DMS 273 (cell line): ENCODE data around the gene PNPT1.

Source experiments
- DNase-seq: peaks from one replicate; lab custom pipeline; 2025; ENCODE audit not compliant: unreplicated experiment; lab: John Stamatoyannopoulos, UW

The PNPT1 gene

GRCh38 chr2:55672630-55673029, 21.0 kb downstream of the PNPT1 start:
- DNase-seq: no peak

DNA sequence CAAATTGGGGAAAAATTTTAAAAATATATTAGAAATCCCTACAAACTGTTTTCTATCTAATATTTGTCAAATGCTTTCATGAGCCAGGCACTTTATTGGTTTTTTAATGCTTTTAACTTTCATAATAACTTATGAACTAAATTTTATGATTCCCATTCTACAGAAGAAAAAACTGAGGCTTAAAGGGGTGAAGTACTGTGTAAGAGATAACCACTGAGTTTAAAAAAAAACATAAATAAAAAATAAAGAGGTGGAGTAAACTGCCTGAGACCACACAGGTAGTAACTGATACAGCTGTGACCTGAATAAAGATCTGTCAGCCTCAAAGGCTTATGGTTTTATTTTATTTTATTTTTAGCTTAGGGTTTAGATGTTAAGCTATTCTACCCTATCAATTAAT, 24.7 kb downstream of the PNPT1 start:
- no peak for DNase-seq

DNA sequence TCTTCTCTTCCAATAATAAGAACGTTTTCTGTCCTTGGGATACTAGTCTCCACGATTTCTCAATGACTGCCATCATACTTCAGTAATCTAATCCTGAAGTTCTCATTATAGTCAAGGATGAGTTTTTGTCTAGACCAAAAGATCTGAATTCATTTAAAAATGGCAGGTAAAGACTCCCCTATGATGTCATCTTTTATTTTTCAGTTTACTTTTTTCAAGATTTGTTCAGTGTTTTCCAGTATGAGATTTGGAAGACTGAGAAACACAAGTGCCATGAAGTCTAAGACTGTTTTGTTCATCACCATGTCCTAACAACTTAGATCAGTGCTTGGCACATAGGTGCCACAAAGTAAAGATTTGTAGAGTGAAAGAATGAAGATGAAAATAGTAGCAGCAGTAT, 40.4 kb downstream of the PNPT1 start:
- DNase-seq: no peak

GRCh38 chr2:55649211-55649610, 44.4 kb downstream of the PNPT1 start:
- DNase-seq: no peak

DNA sequence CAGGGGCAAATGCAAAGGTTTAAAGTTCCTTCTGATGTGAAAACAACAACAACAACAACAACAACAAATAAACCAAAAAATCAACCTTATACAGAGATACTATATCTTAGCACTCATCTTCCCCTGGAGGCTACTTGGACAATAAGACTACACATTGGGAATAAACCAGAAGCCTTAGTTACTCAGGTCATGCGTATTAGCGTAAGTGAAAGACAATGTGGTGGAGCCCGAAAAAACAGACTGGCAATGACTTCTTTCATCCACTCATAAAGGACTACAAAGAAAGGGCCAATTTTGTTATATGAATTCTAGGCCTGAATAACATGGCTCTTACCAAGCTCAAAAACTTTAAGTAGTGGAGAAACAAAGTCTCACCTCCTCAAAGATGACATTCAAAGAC, 56.8 kb downstream of the PNPT1 start:
- DNase-seq: no peak

GRCh38 chr2:55628931-55629330, 64.7 kb downstream of the PNPT1 start:
- DNase-seq: no peak

DNA sequence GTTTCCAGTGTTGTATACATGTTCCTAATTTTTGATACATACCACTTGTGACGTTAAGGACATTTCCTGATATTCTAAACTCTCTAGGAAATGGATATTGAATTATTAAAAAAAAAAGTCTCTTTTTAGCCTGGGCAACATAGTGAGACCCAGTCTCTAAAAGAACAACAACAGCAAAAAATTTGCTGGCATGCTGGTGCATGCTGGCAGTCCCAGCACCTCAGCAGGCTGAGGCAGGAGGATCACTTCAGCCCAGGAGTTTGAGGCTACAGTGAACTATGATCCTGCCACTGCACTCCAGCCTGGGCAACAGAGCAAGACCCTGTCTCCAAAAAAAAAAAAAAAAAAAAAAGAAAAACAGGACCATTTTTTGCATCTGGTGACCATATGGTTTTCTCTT, 65.7 kb downstream of the PNPT1 start:
- DNase-seq: no peak

- DNase-seq: no peak
These were observed 71.8 kb downstream of the PNPT1 start for GRCh38 chr2:55621802-55622201.

- DNase-seq: peak; percentile 56
These were observed 73.4 kb downstream of the PNPT1 start for GRCh38 chr2:55620123-55620779.

DNA sequence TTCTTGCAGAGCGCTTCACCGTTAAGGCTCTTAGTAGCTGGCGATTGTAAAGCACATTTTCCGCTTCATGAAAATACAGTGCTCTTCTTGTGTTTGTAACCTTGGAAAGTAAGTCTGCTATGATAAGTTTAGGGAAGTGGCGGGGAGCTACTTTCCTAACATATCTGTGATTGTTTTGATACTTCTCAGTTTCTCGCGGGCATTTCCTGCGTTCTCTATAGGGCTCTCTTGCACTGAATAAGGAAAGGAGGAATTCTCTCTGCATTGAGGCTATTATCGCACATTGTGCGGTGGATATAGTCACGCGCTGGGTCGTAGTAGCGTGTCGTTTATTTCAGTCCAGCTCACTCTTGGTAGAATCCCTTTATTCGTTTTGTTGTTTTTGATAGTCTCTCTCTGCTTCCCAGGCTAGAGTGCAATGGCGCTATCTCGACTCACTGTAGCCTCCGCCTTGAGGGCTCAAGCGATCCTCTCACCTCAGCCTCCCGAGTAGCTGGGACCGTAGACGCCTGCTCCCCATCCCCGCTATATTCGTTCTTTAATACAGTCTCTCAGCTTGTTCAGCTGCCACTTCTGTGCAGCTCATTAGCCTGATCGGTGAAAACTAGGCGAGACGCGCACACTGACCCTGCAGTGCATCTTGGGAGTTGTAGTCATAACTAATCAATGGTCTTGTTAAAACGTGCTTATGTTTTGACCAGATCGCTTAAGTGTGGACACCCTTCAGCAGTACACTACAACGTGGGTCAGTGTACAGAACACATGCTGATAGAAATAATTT, 75.2 kb downstream of the PNPT1 start:
- DNase-seq: peak; percentile 85

DNA sequence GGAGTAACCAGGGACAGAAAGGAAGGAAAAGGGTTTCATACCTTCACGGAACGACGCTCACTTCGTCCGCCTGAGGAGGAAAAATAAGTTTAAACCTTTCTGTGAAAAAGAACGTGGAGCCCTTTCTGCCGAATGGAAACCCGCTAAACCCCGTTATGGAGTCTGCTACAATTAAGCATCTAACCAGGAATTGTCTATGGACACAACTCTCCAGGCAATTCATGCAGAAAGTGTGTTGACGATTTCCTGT, 75.7 kb downstream of the PNPT1 start:
- DNase-seq: no peak

DNA sequence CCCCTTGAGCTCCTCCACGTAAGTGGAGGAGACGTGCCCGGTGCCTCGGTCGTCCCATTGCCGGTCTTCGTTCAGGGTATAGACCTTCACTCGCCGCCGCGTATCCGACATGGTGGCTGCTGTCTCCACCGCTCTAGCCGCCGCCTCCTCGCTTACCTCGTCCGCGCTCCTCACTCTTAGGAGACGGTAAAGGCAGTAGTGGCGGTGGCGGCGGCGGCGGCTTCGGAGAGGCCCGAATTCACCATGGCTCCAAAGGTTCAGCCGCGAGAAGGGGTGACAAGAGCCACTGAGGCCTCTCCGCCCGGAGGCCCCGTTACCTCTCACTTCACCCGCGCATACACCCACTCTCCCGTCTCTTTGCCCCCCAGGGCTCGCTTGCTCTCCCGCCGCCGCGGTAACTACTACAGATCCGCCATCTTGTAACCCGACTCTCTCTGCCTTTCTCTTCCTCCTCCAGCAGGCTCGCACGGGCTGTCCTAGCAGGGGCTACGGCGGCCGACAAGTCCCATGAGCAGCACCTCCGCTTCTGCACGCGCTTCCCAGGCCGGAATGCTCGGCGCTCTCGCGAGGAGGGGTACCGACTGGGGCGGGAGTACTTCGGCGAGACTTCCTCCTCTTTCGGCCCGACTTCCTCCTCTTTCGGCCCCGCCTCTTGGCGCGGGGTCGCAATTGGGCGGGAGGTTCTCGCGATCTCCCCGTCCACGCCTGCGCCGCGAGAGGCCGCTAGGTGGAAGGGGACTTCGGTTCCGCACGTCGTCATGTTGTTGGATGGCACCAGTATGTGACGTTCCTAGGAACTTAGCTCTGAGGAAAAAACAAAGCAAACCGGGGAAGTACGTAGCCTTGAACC, 76.2 kb downstream of the PNPT1 start, which contains the start of gene PPP4R3B:
Gene PPP4R3B, minus strand, starts transcription at position 448 of the 850 bp plus-strand sequence. Its CDS starts 337 bp downstream, at position 111.
- peak; percentile 100 for DNase-seq

DNA sequence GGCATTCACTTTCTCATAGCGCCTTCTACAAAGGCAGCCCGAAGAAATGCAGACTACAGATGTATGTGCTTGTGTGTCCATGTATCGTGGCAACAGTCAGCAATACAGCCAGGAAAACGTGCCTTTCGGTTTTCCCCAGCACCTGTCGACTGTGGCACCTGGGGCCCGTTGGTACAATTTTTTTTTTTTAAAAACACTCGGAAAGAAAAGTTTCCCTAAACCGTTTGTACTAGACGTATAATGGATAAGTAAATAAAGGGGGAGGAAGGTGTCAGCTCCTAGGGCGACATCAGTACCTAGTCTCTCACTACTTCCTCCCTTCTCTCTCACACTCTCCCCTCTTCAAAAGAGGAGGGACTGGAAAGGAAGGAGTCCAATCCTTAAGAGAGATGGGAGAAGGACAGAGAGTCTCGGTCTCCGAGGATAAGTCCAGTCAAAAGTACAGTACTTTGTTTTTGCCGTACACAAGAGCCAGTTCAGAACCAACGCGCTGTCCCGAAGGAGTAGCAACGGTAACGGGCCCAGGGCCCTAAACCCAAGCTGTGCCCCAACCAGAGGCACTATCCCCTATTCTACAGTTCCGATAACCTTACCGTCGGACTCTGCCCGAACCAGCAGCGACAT, 77.0 kb downstream of the PNPT1 start:
- peak; percentile 80 for DNase-seq

DNA sequence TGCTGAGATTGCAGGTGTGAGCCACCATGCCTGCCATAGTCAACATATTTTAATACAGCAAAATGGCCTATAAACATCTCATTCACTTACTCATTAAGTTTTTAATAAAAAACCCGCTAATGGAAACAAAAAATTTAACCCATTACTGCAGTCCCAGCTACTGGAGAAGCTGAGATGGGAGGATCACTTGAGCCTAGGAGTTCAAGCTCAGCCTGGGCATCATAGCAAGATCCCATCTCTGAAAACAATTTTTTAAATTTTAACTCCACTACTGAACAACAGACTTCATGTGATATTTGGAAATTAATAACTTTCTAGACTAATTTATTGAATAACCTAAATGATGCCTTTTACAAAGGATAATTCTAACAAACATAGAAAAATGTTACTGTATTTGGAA, 81.6 kb downstream of the PNPT1 start:
- no peak for DNase-seq

- no peak for DNase-seq
These were observed 82.5 kb downstream of the PNPT1 start for GRCh38 chr2:55610954-55611743.

- DNase-seq: no peak
These were observed 83.6 kb downstream of the PNPT1 start for GRCh38 chr2:55609938-55610578.

- no peak for DNase-seq
These were observed 84.3 kb downstream of the PNPT1 start for GRCh38 chr2:55609193-55609794.

DNA sequence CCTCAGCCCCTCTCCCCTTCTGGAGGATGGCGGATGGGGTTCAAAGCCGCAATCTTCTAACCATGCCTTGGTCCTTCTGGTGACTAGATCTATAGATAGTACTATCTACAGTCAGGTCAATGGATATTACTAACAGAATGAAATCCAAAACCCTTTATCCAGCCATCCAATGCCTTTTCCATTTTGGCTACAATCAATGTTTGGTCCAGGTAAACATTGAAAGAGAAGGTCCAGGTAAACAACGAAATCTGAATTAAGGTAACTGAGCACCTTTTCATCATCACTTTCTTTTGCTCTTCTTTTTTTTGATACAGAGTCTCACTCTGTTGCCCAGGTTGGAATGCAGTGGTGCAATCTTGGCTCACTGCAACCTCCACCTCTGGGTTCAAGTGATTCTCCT, 85.9 kb downstream of the PNPT1 start:
- no peak for DNase-seq

DNA sequence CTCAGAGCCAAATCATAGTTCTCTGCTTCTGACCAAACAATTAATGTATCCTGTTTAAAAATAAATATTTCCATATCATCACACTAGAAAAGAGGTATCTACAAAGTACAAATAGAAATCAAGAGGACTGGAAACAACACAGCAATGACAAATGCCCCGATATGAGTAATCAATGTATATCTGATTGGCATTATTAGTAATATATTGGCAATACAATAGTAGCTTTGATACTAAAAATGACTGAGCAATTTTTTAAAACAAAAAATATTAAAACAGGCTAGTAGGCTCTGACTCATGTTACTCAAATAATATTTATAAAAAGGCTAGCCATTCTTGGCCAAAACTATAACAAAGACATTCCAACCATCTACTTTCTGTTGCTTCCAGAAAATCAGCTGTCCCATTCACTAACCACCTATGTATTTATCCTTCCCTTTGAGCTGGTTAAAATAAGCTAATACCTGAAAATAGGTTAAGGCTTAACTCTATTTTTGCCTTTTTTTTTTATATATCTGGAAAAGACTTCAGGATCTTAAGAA, 89.5 kb downstream of the PNPT1 start:
- no peak for DNase-seq

- no peak for DNase-seq
These were observed 91.8 kb downstream of the PNPT1 start for GRCh38 chr2:55601849-55602248.
